Fibroblast of peridontal ligament (primary cell): ENCODE measurements around the gene EVC2.
"Not testable (repeated sequence)": the region's sequence is repeated elsewhere in the genome, so short reads cannot be mapped to it uniquely, and the experiment has no call there.

ENCODE experiments used
- DNase-seq: peaks from one replicate; pipeline ENCODE4 v3.0.0-alpha.2; 2010; ENCODE audit errors: extremely low read depth

Gene EVC2

DNA sequence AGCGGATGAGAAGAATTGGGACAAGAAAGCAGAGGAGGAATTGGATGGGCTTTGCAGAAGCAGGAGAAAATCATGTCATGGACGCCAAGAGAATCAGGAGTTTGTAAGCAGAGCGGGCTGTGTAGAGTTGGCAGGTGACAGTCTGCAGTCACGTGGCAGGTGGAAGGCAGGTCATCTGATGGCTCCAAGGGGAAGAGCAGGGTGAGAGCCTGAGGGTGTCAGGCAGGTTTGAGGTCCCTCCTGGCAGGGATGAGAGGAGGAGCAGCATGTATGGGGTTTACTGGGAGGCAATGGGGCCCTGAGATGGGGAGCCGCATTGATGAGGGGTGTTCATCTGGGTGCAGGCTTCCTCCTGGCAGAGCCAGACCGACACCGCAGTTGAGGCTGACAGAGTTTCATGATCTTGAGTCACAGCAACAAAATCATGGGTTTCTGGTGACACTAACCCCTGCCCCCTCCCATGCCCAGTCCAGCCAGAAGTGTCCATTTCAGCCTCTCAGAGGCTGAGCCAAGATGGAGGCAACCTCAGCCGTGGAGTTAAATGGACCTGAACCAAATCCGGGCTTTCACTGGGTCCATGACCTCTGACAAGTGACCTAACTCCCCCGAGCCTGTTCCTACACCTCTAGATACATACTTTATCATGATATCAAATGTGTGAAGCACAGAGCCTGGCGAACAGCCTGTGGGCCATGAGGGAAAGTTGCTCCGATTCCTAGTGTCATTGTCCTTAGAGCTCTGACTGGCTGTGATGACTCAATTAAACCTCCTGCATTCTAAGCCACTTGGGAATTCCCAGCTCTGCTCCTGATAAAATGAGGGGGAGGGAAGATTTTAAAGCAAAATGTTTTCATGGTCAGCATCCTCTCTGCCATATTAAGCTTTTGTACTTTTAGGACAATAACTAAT is 38.7 kb upstream of the EVC2 start:
- peak; percentile 41 for DNase-seq

DNA sequence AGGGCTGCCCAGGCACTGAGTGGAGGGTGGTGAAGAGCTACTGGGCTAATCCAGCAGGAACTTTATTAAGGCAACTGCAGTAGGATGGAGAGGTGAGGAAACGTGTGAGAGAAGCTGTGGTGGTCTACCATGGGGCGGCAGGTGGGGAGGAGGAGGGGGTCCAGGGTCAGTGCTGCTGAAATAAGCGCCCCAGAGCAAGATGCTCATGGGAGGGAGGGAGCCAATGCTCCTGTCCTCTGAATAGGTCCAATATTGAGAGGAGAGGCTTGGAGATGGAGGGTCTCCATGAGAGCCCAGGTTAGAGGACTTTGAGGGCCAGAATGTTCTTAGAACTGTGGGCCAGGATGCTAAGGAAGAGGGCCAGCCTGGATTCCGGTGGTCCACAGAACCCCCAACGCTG is 37.9 kb upstream of the EVC2 start:
- DNase-seq = no peak

DNA sequence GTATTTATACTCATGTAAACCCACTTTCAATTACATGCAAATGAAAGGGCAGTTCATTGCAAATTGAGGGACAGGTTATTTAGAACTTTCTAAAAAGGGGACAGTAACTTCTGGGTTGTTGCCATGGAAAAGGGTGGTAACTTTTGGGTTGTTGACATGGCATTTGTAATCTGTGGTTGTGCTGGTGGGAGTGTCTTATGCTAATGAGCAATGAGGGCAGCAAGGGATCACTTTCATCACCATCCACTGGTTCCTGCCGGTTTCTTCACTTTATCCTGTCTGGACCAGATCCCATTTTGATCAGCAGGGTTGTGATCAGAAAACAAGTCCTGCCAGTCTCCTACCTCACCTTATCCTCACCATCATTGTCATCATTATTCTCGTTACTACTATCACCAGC is 34.6 kb upstream of the EVC2 start:
- no peak for DNase-seq

- no peak for DNase-seq
These were observed 34.0 kb upstream of the EVC2 start for GRCh38 chr4:5742388-5742787.

GRCh38 chr4:5738061-5738460 is 29.7 kb upstream of the EVC2 start:
- DNase-seq = no peak

GRCh38 chr4:5735463-5735862 is 27.1 kb upstream of the EVC2 start:
- no peak for DNase-seq

GRCh38 chr4:5734853-5735252 is 26.5 kb upstream of the EVC2 start:
- no peak for DNase-seq

GRCh38 chr4:5732158-5732557 is 23.8 kb upstream of the EVC2 start:
- no peak for DNase-seq

- DNase-seq = no peak
These were observed 22.9 kb upstream of the EVC2 start for GRCh38 chr4:5730993-5731990.

DNA sequence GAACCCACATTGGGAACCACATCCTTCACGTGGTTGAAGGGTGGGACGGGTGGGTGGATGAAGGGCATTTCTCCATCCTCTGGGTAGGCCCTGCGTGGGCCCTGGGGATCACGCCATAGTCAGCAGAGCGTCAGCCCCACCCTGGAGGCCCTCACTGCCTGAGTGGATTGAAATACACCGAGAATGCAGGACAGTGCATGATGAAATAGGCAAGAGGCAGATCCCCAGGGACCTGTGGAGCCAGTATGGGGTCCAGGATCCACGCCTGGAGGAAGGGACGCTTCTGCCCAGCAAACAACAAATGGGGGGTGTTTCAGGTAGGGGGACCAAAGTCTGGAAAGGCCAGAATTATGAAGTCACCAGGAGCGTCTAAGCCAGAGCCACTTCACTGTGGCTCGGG is 22.1 kb upstream of the EVC2 start:
- no peak for DNase-seq

DNA sequence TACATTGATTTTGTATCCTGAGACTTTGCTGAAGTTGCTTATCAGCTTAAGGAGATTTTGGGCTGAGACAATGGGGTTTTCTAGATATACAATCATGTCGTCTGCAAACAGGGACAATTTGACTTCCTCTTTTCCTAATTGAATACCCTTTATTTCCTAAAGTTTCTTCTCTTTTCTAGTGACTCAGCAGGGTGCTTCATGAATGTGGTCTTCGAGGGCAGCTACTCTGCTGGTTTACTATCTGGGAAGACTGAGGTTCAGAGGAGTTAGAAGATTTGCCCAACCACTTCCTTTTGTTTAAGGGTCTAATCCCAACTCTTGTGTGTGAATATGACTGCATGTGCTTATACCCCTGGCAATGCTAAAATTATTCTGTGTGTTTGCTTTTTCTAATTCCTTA is 20.1 kb upstream of the EVC2 start:
- DNase-seq = not testable (repeated sequence)

DNA sequence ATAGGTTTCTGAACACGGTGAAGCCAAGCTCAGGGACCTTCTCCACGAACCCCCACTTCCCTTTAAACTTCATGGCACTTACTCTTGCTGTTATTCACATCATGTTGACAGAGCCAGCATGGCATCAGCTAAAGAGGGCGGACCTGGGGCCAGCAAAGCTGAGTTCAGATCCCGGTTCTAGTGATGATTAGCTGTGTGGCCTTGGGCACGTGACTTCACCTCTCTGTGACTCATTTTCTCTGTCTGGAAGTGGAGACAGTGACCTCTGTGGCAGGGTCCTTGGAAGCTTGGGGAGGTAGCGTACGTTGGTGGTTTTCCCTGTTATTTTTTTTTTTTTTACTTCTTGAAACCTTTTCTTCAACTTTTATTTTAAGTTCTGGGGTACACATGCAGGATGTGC is 16.0 kb upstream of the EVC2 start:
- DNase-seq = no peak

DNA sequence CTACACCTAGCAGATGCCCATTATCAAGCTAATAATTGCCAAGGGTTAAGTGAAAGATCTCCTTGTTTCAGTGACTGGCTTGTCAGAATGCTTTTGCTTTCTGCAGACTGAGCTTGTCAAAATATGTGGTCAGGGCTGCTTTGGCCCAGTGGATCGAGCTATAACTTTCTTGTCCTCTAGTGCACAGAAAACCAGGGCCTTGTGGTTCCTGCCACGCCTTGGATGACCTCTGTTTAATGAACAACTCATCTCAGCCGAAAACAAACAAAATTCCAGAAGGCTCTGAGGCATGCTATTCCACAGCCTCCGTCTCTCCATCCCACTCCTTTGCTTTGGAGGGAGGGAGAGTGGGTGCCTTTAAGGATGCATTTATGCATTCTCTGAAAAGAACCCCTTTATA is 14.0 kb upstream of the EVC2 start:
- DNase-seq = peak; percentile 68

DNA sequence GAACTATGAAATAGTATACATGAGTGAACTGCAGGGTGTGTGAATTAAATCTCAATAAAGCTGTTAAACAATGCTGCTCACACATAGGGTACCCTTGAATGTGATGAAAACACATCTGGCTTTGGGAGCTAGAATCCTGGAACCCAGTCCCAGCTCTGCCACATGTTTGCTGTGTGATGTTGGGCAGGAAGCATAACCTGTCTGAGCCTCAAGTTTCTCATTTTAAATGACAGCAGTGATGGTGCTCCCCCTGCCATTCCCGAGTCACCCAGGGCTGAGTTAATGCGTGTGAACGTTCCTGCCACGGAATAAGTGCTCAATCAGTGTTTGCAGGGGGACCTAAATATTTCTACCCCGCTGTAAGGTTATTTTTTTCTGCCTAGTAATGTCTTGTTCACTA is 13.6 kb upstream of the EVC2 start:
- DNase-seq = no peak

GRCh38 chr4:5720980-5721379 is 12.6 kb upstream of the EVC2 start:
- DNase-seq = no peak

- DNase-seq = no peak
These were observed 11.9 kb upstream of the EVC2 start for GRCh38 chr4:5720157-5720850.

DNA sequence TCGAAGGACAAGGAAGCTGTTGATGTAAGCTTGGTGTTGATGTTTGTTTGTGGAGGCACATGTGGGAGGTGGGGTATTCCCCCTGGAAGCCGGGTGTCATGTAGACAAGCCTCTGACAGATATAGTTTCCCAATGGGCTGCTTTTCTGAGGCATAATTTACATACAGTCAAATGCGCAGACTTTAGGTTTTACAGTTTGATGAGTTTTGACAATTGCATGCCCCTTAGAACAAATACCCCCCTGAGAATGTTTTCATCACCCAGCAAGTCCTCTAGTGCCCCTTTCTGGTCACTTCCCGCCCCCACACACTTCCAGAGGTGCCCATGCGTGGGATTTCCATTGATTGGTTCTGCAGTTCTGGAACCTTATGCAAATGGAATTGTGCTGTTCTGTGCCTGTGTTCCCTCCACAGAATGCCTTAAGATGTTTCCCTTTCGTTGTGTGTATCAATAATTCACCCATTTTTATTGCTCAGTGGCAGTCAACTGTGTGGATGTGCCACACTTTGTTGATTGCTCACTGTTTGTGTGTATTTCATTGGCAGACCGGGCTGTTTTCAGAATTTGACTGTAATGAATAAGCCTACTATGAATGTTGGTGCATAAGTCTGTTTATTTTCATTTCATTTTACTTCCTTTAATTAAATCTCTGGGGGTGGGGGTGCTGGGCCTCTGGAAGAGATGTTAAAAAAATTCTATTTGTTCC is 11.1 kb upstream of the EVC2 start:
- no peak for DNase-seq

GRCh38 chr4:5718411-5718810 is 10.1 kb upstream of the EVC2 start:
- no peak for DNase-seq

DNA sequence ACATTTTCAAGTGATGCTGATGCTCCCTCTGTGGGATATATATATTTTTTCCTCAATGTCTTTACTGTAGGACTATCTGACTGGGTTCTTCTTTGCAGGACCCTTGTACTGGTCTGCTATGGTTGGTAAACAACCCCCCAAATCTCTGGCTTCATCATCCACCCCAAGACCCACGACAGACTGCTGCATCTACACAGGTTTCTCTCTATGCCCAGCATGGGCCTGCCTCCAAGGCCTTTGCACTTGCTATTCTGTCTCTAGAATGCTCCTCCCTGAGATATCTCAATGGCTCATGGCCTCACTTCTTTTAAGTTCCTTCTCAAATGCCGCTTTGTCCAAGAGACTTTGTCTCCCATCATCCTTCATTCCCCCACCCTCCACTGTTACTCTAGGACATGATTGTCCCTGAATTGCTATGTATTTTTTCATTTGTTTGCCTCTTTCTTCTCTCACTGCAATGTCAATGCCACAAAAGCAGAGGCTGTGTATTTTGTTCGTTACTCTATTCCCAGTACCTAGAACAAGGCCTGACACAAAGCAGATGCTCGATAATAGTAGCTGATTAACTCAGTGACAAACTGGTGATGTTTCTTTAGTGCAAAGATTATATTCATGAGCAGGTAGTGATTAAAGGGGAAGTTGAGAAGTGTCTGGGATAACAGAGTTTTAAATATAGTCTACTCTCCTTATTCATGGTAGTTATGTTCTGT is 9.2 kb upstream of the EVC2 start:
- no peak for DNase-seq

- DNase-seq = no peak
These were observed 8.0 kb upstream of the EVC2 start for GRCh38 chr4:5716391-5716790.

- DNase-seq = no peak
These were observed 7.0 kb upstream of the EVC2 start for GRCh38 chr4:5715357-5715756.
